HEK293T (cell line): ENCODE measurements around the gene POLK.

Source experiments
- CTCF ChIA-PET: fragments of 350-600 bp; formaldehyde crosslinking; extraction: SDS; loops from one replicate; lab custom pipeline; 2021; ENCODE audit warnings: antibody characterized with exemption, inconsistent platforms; lab: Yijun Ruan, JAX
- POLR2A ChIA-PET: fragments of 350-600 bp; formaldehyde crosslinking; extraction: SDS; loops from one replicate; lab custom pipeline; 2020; ENCODE audit warnings: antibody characterized with exemption, inconsistent platforms; lab: Yijun Ruan, JAX
- DNase-seq: peaks from one replicate; pipeline ENCODE4 v3.0.0; 2012; ENCODE audit warnings: mixed read lengths; ENCODE audit errors: extremely low spot score
- ARNT ChIP-seq: fragments of 450-650 bp; IDR thresholded peaks from 2 replicates; pipeline ENCODE4 v1.6.1; 2017; ENCODE audit warnings: mild to moderate bottlenecking
- CTBP1 ChIP-seq: fragments of 450-650 bp; IDR thresholded peaks from 2 replicates; pipeline ENCODE4 v1.6.1; 2016; ENCODE audit warnings: borderline replicate concordance
- ELF4 ChIP-seq: fragments of 450-650 bp; IDR thresholded peaks from 2 replicates; pipeline ENCODE4 v1.6.1; 2017; ENCODE audit warnings: antibody characterized with exemption
- FOXA1 ChIP-seq: fragments of 450-650 bp; IDR thresholded peaks from 2 replicates; pipeline ENCODE4 v1.6.1; 2016; ENCODE audit warnings: mild to moderate bottlenecking
- FOXK2 ChIP-seq: fragments of 450-650 bp; IDR thresholded peaks from 2 replicates; pipeline ENCODE4 v1.6.1; 2016; ENCODE audit warnings: mild to moderate bottlenecking
- FOXM1 ChIP-seq: fragments of 450-650 bp; IDR thresholded peaks from 2 replicates; pipeline ENCODE4 v1.6.1; 2017; ENCODE audit warnings: mild to moderate bottlenecking, borderline replicate concordance
- HDGF ChIP-seq: fragments of 450-650 bp; IDR thresholded peaks from 2 replicates; pipeline ENCODE4 v1.6.1; 2017; ENCODE audit warnings: antibody characterized with exemption, borderline replicate concordance
- L3MBTL2 ChIP-seq: fragments of 450-650 bp; conservative IDR thresholded peaks from 2 replicates; pipeline ENCODE4 v1.6.1; 2016; ENCODE audit warnings: mild to moderate bottlenecking
- LEF1 ChIP-seq: fragments of 450-650 bp; IDR thresholded peaks from 2 replicates; pipeline ENCODE4 v1.6.1; 2017; ENCODE audit warnings: mild to moderate bottlenecking, borderline replicate concordance
- NFRKB ChIP-seq: fragments of 450-650 bp; IDR thresholded peaks from 2 replicates; pipeline ENCODE4 v1.6.1; 2016; ENCODE audit warnings: mild to moderate bottlenecking, moderate library complexity
- PKNOX1 ChIP-seq: fragments of 450-650 bp; IDR thresholded peaks from 2 replicates; pipeline ENCODE4 v1.6.1; 2016
- SP1 ChIP-seq: fragments of 450-650 bp; IDR thresholded peaks from 2 replicates; pipeline ENCODE4 v1.6.1; 2017
- SUZ12 ChIP-seq: fragments of 450-650 bp; IDR thresholded peaks from 2 replicates; pipeline ENCODE4 v1.6.1; 2016; ENCODE audit warnings: mild to moderate bottlenecking
- TARDBP ChIP-seq: fragments of 450-650 bp; IDR thresholded peaks from 2 replicates; pipeline ENCODE4 v1.6.1; 2016
- ZNF384 ChIP-seq: fragments of 450-650 bp; IDR thresholded peaks from 2 replicates; pipeline ENCODE4 v1.6.1; 2016

POLK gene

GRCh38 chr5:75640826-75641225, 129.1 kb downstream of the POLK start:
- TF ChIP-seq TARDBP, result no peak
- TF ChIP-seq SUZ12, result no peak
- no peak for TF ChIP-seq NFRKB
- TF ChIP-seq ARNT, result no peak
- TF ChIP-seq FOXM1, result no peak
- TF ChIP-seq FOXA1, result no peak
- TF ChIP-seq CTBP1, result no peak
- TF ChIP-seq SP1, result no peak
- no peak for TF ChIP-seq ELF4
- no peak for TF ChIP-seq ZNF384
- no peak for TF ChIP-seq HDGF
- TF ChIP-seq FOXK2, result no peak
- TF ChIP-seq LEF1, result no peak
- TF ChIP-seq L3MBTL2, result no peak
- no peak for TF ChIP-seq PKNOX1
- ChIA-PET POLR2A (no interaction called here), CTCF (no interaction called here)
- no peak for DNase-seq

GRCh38 chr5:75648712-75649111, 137.0 kb downstream of the POLK start:
- TF ChIP-seq FOXK2, result no peak
- no peak for TF ChIP-seq SUZ12
- no peak for DNase-seq
- ChIA-PET POLR2A (no interaction called here), CTCF (no interaction called here)
